ENCODE measurements around the gene DUSP5. TPM values are rescaled to one million over a fixed set of nuclear protein-coding genes. Genes with fewer than 3 reads are reported as not detected.

Gene DUSP5
- total and polyA plus RNA-seq, 7 donors: 3.6 to 42.1 (median 12.0) TPM

DNA sequence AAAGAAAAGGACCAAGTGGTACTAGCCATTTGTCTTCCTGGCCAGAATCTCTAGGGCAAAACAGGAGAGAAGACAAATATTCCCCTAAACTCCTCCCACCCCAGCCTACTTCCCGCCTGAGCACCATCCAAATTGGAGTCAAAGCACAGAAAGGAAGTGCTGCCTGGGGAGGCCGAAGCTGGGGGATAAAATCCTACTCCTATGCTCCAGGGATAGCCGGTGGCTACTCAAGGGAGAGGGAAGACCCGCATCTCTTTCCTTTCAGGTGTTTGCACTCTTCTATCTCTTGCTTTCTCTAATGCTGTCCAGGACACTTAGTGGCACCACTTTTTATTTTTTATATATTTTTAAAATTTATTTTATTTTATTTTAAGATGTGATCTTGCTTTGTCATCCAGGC is 7.1 kb upstream of the DUSP5 start:
- Histone ChIP-seq H3K36me3 (no peaks in the 10 kb centered on the region), H3K4me3 (no peak overlapping the region), H3K27me3 (no peaks in the 10 kb centered on the region), H3K4me1 (peaks cover 0 to 57% (median 35%) of the 10 kb centered on the region in 4 donors), H3K9me3 (no peaks in the 10 kb centered on the region), H3K27ac (peak overlapping the region in 3 of 4 donors; percentile 56 to 98 (median 77))
- WGBS, 2 donors: 92% methylated on average over 4 of the region's 4 CpGs
- no peak for DNase-seq
- intact Hi-C loops (cut with DNase I): loop anchor here (10.0 kb wide), 1 partner anchor 424 kb away; the partner anchor contains the start of genes BBIP1 and SHOC2
- TF ChIP-seq POLR2AphosphoS5 (IDR thresholded peaks at IDR 0.05): no peak
- TF ChIP-seq, protein P1, sequence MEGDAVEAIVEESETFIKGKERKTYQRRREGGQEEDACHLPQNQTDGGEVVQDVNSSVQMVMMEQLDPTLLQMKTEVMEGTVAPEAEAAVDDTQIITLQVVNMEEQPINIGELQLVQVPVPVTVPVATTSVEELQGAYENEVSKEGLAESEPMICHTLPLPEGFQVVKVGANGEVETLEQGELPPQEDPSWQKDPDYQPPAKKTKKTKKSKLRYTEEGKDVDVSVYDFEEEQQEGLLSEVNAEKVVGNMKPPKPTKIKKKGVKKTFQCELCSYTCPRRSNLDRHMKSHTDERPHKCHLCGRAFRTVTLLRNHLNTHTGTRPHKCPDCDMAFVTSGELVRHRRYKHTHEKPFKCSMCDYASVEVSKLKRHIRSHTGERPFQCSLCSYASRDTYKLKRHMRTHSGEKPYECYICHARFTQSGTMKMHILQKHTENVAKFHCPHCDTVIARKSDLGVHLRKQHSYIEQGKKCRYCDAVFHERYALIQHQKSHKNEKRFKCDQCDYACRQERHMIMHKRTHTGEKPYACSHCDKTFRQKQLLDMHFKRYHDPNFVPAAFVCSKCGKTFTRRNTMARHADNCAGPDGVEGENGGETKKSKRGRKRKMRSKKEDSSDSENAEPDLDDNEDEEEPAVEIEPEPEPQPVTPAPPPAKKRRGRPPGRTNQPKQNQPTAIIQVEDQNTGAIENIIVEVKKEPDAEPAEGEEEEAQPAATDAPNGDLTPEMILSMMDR (IDR thresholded peaks at IDR 0.05): no peak
- TF ChIP-seq POLR2A (IDR thresholded peaks at IDR 0.05): no peak
- TF ChIP-seq EP300 (IDR thresholded peaks at IDR 0.05): no peak

DNA sequence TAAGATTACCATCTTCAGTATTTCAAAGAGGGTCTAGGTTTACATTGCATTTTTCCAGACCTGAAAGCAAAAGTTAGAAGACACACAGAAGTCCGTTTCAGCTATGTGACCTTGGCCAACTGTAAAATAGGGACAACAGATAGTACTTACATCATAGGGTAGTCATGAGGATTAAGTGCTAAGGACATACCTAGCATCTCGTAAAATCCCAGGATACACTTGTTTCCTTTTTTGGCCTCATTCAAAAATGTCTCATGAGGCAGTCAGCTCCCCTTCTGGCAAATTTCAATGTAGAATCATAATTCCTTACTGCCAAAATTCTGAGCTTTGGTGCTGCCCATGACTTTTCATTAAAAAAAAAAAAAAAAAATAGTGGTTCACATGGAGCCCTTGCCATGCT is 6.4 kb upstream of the DUSP5 start:
- no peak overlapping the region for H3K4me3 ChIP-seq
- no peak for DNase-seq
- no peaks in the 10 kb centered on the region for H3K36me3 ChIP-seq
- no peaks in the 10 kb centered on the region for H3K9me3 ChIP-seq
- WGBS, 2 donors: 87 to 90% methylated on average over 2 of the region's 2 CpGs
- TF ChIP-seq, protein P1 (IDR thresholded peaks at IDR 0.05): no peak
- no peak for TF ChIP-seq POLR2A (IDR thresholded peaks at IDR 0.05)
- peak; percentile 58 to 89 (median 67) for TF ChIP-seq POLR2AphosphoS5 (IDR thresholded peaks at IDR 0.05)
- peak; percentile 86 to 98 (median 94) for TF ChIP-seq EP300 (IDR thresholded peaks at IDR 0.05)
- H3K27ac ChIP-seq: peak overlapping the region in 3 of 4 donors; percentile 56 to 98 (median 77)
- no peaks in the 10 kb centered on the region for H3K27me3 ChIP-seq
- intact Hi-C loops (cut with DNase I): loop anchor here (10.0 kb wide), 1 partner anchor 423 kb away; the partner anchor contains the start of genes BBIP1 and SHOC2
- H3K4me1 ChIP-seq: peaks cover 0 to 64% (median 42%) of the 10 kb centered on the region in 4 donors

DNA sequence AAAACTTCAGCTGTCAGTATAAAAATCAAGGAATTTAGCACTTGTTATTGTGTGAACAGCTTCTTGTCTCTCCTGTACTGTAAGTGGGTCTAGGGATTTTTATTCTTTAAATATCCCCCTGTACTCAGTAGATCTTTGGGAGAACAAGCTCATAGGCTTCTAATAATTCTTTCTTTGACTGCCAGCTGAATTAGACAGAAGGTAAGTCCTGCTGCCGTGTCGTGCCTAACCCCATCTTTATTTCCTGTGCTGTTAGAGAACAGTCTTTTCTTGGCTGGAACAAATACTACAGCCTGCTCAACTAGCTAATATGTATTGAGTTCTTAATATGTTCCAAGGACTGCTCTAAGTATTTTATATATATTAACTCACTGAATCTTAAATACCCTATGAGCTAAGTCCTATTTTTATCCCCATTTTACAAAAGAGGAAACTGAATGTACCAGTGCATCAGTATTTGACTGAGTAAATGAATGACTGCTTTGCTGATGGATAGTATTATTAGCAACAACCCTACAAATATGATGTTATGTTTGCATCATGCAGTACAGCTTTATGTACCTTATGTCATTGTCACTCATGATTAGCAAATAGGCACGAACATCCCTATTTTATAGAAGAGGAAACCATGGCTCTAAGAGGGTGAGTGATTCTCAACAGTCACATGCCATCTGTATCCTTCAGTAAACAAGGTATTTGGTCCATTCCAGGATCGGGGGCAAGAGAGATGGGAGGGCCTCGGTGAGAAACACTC is 5.5 kb upstream of the DUSP5 start:
- TF ChIP-seq, protein P1 (IDR thresholded peaks at IDR 0.05): no peak
- TF ChIP-seq EP300 (IDR thresholded peaks at IDR 0.05): peak in 3 of 4 donors; percentile 4 to 63 (median 43)
- TF ChIP-seq POLR2AphosphoS5 (IDR thresholded peaks at IDR 0.05): peak in 1 of 4 donors; percentile 25
- Histone ChIP-seq H3K27ac (peak overlapping the region in 3 of 4 donors; percentile 56 to 98 (median 77)), H3K36me3 (no peaks in the 10 kb centered on the region), H3K27me3 (no peaks in the 10 kb centered on the region), H3K4me1 (peaks cover 0 to 64% (median 46%) of the 10 kb centered on the region in 4 donors), H3K9me3 (no peaks in the 10 kb centered on the region), H3K4me3 (no peak overlapping the region)
- WGBS, 2 donors: 54 to 65% methylated on average over 5 of the region's 5 CpGs
- DNase-seq: no peak
- intact Hi-C loops (cut with DNase I): loop anchor here (10.0 kb wide), 1 partner anchor 423 kb away; the partner anchor contains the start of genes BBIP1 and SHOC2

DNA sequence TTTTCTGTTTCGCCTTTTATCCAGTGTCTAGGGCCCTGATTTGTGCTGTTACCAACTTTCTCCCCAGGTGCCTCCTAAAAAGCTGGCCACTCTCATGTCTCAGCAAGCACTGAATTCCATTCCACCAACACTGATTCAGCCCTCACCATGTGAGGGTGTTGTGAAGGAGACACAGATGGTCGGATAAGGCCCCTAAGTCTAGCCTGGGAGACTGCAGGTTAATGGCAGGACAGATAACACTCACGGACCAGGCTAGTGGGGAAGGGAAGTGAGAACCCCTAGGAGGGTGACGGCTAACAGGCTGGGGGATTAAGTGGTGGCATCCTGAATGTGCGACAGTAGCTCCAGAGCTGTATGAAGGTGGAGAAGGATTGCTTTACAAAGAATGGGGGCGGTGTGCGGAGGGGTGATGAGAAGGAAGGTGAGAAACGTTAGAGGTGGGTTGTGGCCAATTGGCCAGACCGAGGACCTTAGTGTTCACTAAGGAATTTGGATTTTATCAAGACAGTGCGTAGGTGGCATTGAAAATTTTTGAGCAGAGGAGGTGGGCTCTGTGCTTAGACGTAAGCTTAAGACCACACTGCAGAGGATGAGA is 3.8 kb upstream of the DUSP5 start:
- peak overlapping the region in 1 of 4 donors; percentile 98 for H3K27ac ChIP-seq
- H3K27me3 ChIP-seq: no peaks in the 10 kb centered on the region
- 81 to 91% methylated on average over 11 of the region's 11 CpGs for WGBS, 2 donors
- no peak overlapping the region for H3K4me3 ChIP-seq
- DNase-seq: no peak
- H3K4me1 ChIP-seq: peaks cover 0 to 63% (median 45%) of the 10 kb centered on the region in 4 donors
- no peaks in the 10 kb centered on the region for H3K36me3 ChIP-seq
- intact Hi-C loops (cut with DNase I): loop anchor here (10.0 kb wide), 1 partner anchor 421 kb away; the partner anchor contains the start of genes BBIP1 and SHOC2
- TF ChIP-seq POLR2A (IDR thresholded peaks at IDR 0.05) (no peak), EP300 (IDR thresholded peaks at IDR 0.05) (no peak), POLR2AphosphoS5 (IDR thresholded peaks at IDR 0.05) (no peak)
- TF ChIP-seq, protein P1 (IDR thresholded peaks at IDR 0.05): no peak
- no peaks in the 10 kb centered on the region for H3K9me3 ChIP-seq

Data from sigmoid colon (tissue), 7 donors.